ENCODE measurements around the gene SH2D3A.
"Not testable (repeated sequence)": the region's sequence is repeated elsewhere in the genome, so short reads cannot be mapped to it uniquely, and the experiment has no call there.

The SH2D3A gene

GRCh38 chr19:6787393-6787792, 20.2 kb upstream of the SH2D3A start:
- no peak for TF ChIP-seq ZFX (IDR thresholded peaks at IDR 0.05)
- TF ChIP-seq, protein P1, sequence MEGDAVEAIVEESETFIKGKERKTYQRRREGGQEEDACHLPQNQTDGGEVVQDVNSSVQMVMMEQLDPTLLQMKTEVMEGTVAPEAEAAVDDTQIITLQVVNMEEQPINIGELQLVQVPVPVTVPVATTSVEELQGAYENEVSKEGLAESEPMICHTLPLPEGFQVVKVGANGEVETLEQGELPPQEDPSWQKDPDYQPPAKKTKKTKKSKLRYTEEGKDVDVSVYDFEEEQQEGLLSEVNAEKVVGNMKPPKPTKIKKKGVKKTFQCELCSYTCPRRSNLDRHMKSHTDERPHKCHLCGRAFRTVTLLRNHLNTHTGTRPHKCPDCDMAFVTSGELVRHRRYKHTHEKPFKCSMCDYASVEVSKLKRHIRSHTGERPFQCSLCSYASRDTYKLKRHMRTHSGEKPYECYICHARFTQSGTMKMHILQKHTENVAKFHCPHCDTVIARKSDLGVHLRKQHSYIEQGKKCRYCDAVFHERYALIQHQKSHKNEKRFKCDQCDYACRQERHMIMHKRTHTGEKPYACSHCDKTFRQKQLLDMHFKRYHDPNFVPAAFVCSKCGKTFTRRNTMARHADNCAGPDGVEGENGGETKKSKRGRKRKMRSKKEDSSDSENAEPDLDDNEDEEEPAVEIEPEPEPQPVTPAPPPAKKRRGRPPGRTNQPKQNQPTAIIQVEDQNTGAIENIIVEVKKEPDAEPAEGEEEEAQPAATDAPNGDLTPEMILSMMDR (conservative IDR thresholded peaks at IDR 0.05), result no peak
- no peak overlapping the region for H3K27ac ChIP-seq

DNA sequence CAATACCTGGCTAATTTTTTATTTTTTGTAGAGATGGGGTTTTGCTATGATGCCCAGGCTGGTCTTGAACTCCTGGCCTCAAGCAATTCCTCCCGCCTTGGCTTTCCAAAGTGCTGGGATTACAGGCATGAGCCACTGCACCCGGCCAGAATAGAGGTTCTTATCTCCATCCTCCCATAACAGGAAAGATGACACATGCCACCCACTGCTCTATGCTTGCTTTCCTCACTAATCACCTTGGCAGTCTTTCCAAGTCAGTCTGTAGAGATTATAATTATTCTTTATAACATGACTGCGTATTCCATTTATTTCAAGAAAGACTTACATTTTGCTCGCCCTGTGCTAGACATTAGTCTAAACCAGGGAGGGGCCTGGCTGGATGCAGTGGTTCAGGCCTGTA, 12.0 kb upstream of the SH2D3A start:
- no peak for TF ChIP-seq ZFX (IDR thresholded peaks at IDR 0.05)
- TF ChIP-seq, protein P1 (conservative IDR thresholded peaks at IDR 0.05), result no peak
- H3K27ac ChIP-seq, result no peak overlapping the region

DNA sequence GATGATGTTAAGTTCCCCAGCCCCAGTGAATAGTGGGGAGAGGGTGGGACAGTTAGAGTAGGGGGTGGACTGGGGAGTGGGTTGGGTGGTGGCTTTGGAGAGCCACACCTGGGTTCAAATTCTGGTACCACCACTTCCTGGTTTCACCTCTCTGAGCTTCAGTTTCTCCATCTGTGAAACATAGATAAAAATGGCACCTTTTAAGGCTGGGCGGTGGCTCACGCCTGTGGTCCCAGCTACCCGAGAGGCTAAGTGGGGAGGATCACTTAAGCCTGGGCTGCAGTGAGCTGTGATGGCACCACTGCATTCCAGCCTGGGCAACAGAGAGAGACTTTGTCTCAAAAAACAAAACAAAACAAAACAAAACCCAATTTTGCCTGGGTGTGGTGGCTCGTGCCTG, 11.2 kb upstream of the SH2D3A start:
- H3K27ac ChIP-seq, result no peak overlapping the region
- TF ChIP-seq ZFX (IDR thresholded peaks at IDR 0.05), result no peak
- TF ChIP-seq, protein P1 (conservative IDR thresholded peaks at IDR 0.05), result no peak

- TF ChIP-seq, protein P1 (conservative IDR thresholded peaks at IDR 0.05), result no peak
- no peak for TF ChIP-seq ZFX (IDR thresholded peaks at IDR 0.05)
- H3K27ac ChIP-seq, result no peak overlapping the region
Measured at GRCh38 chr19:6777434-6777833, 10.2 kb upstream of the SH2D3A start.

GRCh38 chr19:6776999-6777398, 9.8 kb upstream of the SH2D3A start:
- H3K27ac ChIP-seq, result no peak overlapping the region
- TF ChIP-seq ZFX (IDR thresholded peaks at IDR 0.05), result no peak
- TF ChIP-seq, protein P1 (conservative IDR thresholded peaks at IDR 0.05), result no peak

- H3K27ac ChIP-seq, result not testable (repeated sequence)
Measured at GRCh38 chr19:6776045-6776444, 8.8 kb upstream of the SH2D3A start.

GRCh38 chr19:6774821-6775707, 7.8 kb upstream of the SH2D3A start:
- H3K27ac ChIP-seq, result no peak overlapping the region

More at GRCh38 chr19:6774821-6775707, 7.8 kb upstream of the SH2D3A start:
- no peak for TF ChIP-seq ZFX (IDR thresholded peaks at IDR 0.05)
- TF ChIP-seq, protein P1 (conservative IDR thresholded peaks at IDR 0.05), result no peak
